ENCODE measurements around the gene ELF5.

The ELF5 gene

GRCh38 chr11:34451053-34451452, 62.5 kb downstream of the ELF5 start:
- no peak for DNase-seq (ENCODE audit: low read depth)

- no peak for DNase-seq (ENCODE audit: low read depth)
Measured at GRCh38 chr11:34449013-34449412, 64.6 kb downstream of the ELF5 start.

- DNase-seq (ENCODE audit: low read depth): no peak
Measured at GRCh38 chr11:34448223-34448994, 65.2 kb downstream of the ELF5 start.

- no peak for DNase-seq (ENCODE audit: low read depth)
Measured at GRCh38 chr11:34447044-34447443, 66.5 kb downstream of the ELF5 start.

- no peak for DNase-seq (ENCODE audit: low read depth)
Measured at GRCh38 chr11:34446386-34446785, 67.2 kb downstream of the ELF5 start.

GRCh38 chr11:34445956-34446355, 67.6 kb downstream of the ELF5 start:
- no peak for DNase-seq (ENCODE audit: low read depth)

- DNase-seq (ENCODE audit: low read depth): no peak
Measured at GRCh38 chr11:34444428-34444827, 69.2 kb downstream of the ELF5 start.

GRCh38 chr11:34443136-34443535, 70.5 kb downstream of the ELF5 start:
- DNase-seq (ENCODE audit: low read depth): no peak

- no peak for DNase-seq (ENCODE audit: low read depth)
Measured at GRCh38 chr11:34441814-34442213, 71.8 kb downstream of the ELF5 start.

- DNase-seq (ENCODE audit: low read depth): no peak
Measured at GRCh38 chr11:34439610-34440198, 73.9 kb downstream of the ELF5 start.

GRCh38 chr11:34438529-34439507, 74.8 kb downstream of the ELF5 start, which contains the start of gene CAT:
CAT (plus strand) TSS chr11:34438934; CDS start chr11:34439014, 80 bp downstream.
- peak; percentile 95 for DNase-seq (ENCODE audit: low read depth)

- DNase-seq (ENCODE audit: low read depth): no peak
Measured at GRCh38 chr11:34437224-34438125, 76.1 kb downstream of the ELF5 start.

- DNase-seq (ENCODE audit: low read depth): no peak
Measured at GRCh38 chr11:34433899-34434298, 79.7 kb downstream of the ELF5 start.

GRCh38 chr11:34432822-34433221, 80.8 kb downstream of the ELF5 start:
- no peak for DNase-seq (ENCODE audit: low read depth)

GRCh38 chr11:34431979-34432378, 81.6 kb downstream of the ELF5 start:
- DNase-seq (ENCODE audit: low read depth): no peak
